ENCODE results near the gene PWWP2B. TPM values are rescaled to one million over a fixed set of nuclear protein-coding genes. Genes with fewer than 3 reads are reported as not detected.

The PWWP2B gene
- total and polyA plus RNA-seq, 2 of the 8 experiments (the other 6 are each of a cell fraction or from before 2014, with no cell fraction given): 5.3 to 10.8 TPM

DNA sequence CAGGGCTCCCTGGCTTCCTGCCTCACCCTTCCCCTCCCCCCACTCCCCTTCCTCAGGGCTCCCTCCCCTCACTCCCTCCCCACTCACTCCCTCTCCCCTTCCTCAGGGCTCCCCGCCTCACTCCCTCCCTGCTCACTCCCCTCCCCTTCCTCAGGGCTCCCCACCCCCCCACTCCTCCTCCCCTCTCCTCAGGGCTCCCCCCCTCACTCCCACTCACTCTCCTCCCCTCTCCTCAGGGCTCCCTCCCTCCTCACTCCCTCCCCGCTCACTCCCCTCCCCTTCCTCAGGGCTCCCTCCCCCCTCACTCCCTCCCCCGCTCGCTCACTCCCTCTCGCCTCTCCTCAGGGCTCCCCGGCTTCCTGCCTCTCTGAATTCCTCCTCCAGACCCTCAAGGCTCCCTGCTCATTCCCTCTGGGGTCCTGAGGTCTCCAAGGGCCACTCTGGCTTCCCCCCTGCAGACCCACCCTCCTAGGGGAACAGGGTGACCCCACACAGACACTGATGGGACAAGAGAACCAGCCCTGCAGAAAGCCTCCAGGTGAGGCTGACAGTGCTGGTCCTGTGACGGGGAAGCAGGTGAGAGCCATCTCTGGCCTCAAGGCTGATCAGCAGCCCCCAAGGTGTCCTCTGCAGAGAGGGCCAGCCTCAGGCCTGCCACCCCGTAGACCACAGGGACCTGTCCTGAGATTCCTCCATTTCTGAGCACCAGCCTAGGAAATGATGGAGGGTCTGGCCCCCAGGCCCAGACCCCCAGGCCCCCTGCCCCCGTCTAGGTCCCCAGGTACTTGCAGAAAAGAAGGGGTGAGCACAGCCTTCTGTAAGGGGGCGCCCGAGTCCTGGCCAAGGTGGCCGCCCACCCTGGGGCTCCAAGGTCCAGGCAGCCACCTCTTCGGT is 47.2 kb downstream of the PWWP2B start:
- H2BK5ac ChIP-seq (ENCODE audit: low read depth, low read length): peak overlapping the region; percentile 93; the same call in 1 of the 2 replicates
- 69% methylated on average over 4 of the region's 13 CpGs; no CpG with 5 or more reads in 1 of the 2 experiments for WGBS, 2 experiments (ENCODE audit: extremely low coverage in 1 of 2, insufficient coverage in 1 of 2, insufficient read length in 1 of 2, insufficient replicate concordance in 2 of 2, low coverage in 1 of 2, low lambda C conversion rate in 2 of 2, missing lambda C conversion rate in 1 of 2)
- no peak overlapping the region for H3K14ac ChIP-seq (ENCODE audit: insufficient read length)
- H4K5ac ChIP-seq (ENCODE audit: insufficient read length, low read depth, low read length): no peak overlapping the region
- peaks cover 6% of the 10 kb centered on the region for H3K23me2 ChIP-seq (ENCODE audit: low read depth, low read length)
- no peaks in the 10 kb centered on the region for H3K27me3 ChIP-seq (replicated peaks in 1 of 4; ENCODE audit: control insufficient read depth in 3 of 4, extremely low read depth in 1 of 4, insufficient read depth in 3 of 4, low read length in 3 of 4)
- H2BK20ac ChIP-seq (ENCODE audit: low read length): peak overlapping the region; percentile 97; the same call in 1 of the 2 replicates
- POLR2A ChIA-PET (ENCODE audit: partially characterized antibody): interaction anchor here (0.9 to 1.6 kb wide), 5 partner anchors 23 to 36 kb away, joined by 3 to 8 read pairs (median 3); no protein-coding TSS in a partner anchor
- no peak overlapping the region for H3K4me3 ChIP-seq (ENCODE audit: extremely low read depth in 1 of 4, insufficient read depth in 2 of 4, low read depth in 3 of 4, low read length in 4 of 4)
- no peaks in the 10 kb centered on the region; a peak in 1 of 8 replicates for H3K36me3 ChIP-seq (ENCODE audit: control insufficient read depth in 2 of 4, insufficient read depth in 4 of 4, low read length in 3 of 4)
- no peak overlapping the region for H3K23ac ChIP-seq (ENCODE audit: insufficient read length)
- FAIRE-seq (no peak), DNase-seq (ENCODE audit: low read depth in 1 of 2, low spot score in 2 of 2) (peak in 1 of 2 experiments; percentile 71)
- CTCF ChIA-PET (ENCODE audit: partially characterized antibody): interaction anchor here (0.9 to 3.0 kb wide), 6 partner anchors 9 to 44 kb away, joined by 3 to 13 read pairs (median 4); no protein-coding TSS in a partner anchor
- peak overlapping the region; percentile 79 for H4K91ac ChIP-seq (replicated peaks; ENCODE audit: insufficient read length, low read length)
- H2BK120ac ChIP-seq (replicated peaks; ENCODE audit: low read depth, low read length): peak overlapping the region; percentile 36
- H3K27ac ChIP-seq (ENCODE audit: low read depth, low read length): no peak overlapping the region
- no peaks in the 10 kb centered on the region for H3K79me2 ChIP-seq (ENCODE audit: control insufficient read depth in 1 of 2, insufficient read depth in 2 of 2, low read length in 2 of 2)
- no peak overlapping the region for H4K8ac ChIP-seq (ENCODE audit: extremely low read depth, insufficient read depth, low read length)
- no peak overlapping the region for H2AFZ ChIP-seq (ENCODE audit: low read length)
- H3K9ac ChIP-seq (replicated peaks in 1 of 4; ENCODE audit: extremely low read depth in 1 of 4, low read depth in 3 of 4, low read length in 3 of 4): no peak overlapping the region
- no peak overlapping the region for H3K4ac ChIP-seq (replicated peaks; ENCODE audit: insufficient read length, low read depth, low read length)
- peaks cover 3% of the 10 kb centered on the region for H3K79me1 ChIP-seq (ENCODE audit: low read depth, low read length)
- H2BK12ac ChIP-seq (ENCODE audit: low read depth, low read length): peak overlapping the region; percentile 75; the same call in 1 of the 2 replicates
- peaks cover 0 to 8% of the 10 kb centered on the region in 2 experiments for H4K20me1 ChIP-seq (replicated peaks in 1 of 2; ENCODE audit: control insufficient read depth in 1 of 2, insufficient read depth in 2 of 2, low read length in 2 of 2)
- no peak for TF ChIP-seq HDAC6 (IDR thresholded peaks at IDR 0.05; ENCODE audit: low read depth, low read length)
- TF ChIP-seq EGR1 (IDR thresholded peaks at IDR 0.05; ENCODE audit: borderline replicate concordance, low read depth, low read length): peak; percentile 68
- TF ChIP-seq CHD1 (IDR thresholded peaks at IDR 0.05; ENCODE audit: low read depth, low read length): no peak
- no peak for TF ChIP-seq HDAC2 (IDR thresholded peaks at IDR 0.05; ENCODE audit: borderline replicate concordance in 1 of 2, low read depth in 2 of 2, low read length in 2 of 2)
- TF ChIP-seq SP1 (IDR thresholded peaks at IDR 0.05; ENCODE audit: low read depth, low read length): no peak
- no peak for TF ChIP-seq CTBP2 (IDR thresholded peaks at IDR 0.05; ENCODE audit: borderline replicate concordance, insufficient read depth, insufficient read length, low read length)
- no peak for TF ChIP-seq CBX5 (IDR thresholded peaks at IDR 0.05; ENCODE audit: low read depth, low read length)
- H2BK15ac ChIP-seq (ENCODE audit: low read length): 0 out of 2 replicates have a peak overlapping the region, but pooled peaks have one; percentile 88
- no peak overlapping the region for H3K4me2 ChIP-seq (ENCODE audit: insufficient read depth in 1 of 2, low read depth in 2 of 2, low read length in 2 of 2)
- H2AK5ac ChIP-seq (ENCODE audit: low read depth, low read length): peak overlapping the region; percentile 39; the same call in 1 of the 2 replicates
- peak overlapping the region; percentile 96 for H3K18ac ChIP-seq (ENCODE audit: extremely low read depth, low read length)
- H3K9me3 ChIP-seq (ENCODE audit: insufficient read depth in 2 of 2, low read depth in 1 of 2, low read length in 1 of 2): no peaks in the 10 kb centered on the region
- H3K56ac ChIP-seq (replicated peaks; ENCODE audit: insufficient read length, low read depth, low read length): no peak overlapping the region
- H3K4me1 ChIP-seq (replicated peaks in 1 of 4; ENCODE audit: control insufficient read depth in 3 of 4, insufficient read depth in 4 of 4, low read length in 3 of 4): peaks cover 3 to 30% (median 18%) of the 10 kb centered on the region in 4 experiments; a peak in 6 of 7 replicates

Data from H1 (cell line).